Neuron (in vitro differentiated cells): ENCODE results near the gene SLCO3A1.

Source experiments
- H2AFZ ChIP-seq: one replicate; pipeline ENCODE4 v1.6.1; 2013; ENCODE audit warnings: low read depth, mild to moderate bottlenecking, inconsistent platforms, low read length, moderate library complexity
- H3K27me3 ChIP-seq: one replicate; pipeline ENCODE4 v1.6.1; 2013; ENCODE audit warnings: low read length; ENCODE audit not compliant: insufficient read depth
- H3K36me3 ChIP-seq: one replicate; pipeline ENCODE4 v1.6.1; 2013; ENCODE audit warnings: low read length; ENCODE audit not compliant: insufficient read depth
- H3K4me1 ChIP-seq: one replicate; pipeline ENCODE4 v1.6.1; 2013; ENCODE audit warnings: low read length; ENCODE audit not compliant: insufficient read depth
- H3K4me3 ChIP-seq: 2 replicates; pipeline ENCODE4 v1.5.1; 2013; ENCODE audit warnings: mild to moderate bottlenecking, low read length, moderate library complexity
- H3K9me3 ChIP-seq: one replicate; pipeline ENCODE4 v1.6.1; 2013; ENCODE audit warnings: low read length

The SLCO3A1 gene

DNA sequence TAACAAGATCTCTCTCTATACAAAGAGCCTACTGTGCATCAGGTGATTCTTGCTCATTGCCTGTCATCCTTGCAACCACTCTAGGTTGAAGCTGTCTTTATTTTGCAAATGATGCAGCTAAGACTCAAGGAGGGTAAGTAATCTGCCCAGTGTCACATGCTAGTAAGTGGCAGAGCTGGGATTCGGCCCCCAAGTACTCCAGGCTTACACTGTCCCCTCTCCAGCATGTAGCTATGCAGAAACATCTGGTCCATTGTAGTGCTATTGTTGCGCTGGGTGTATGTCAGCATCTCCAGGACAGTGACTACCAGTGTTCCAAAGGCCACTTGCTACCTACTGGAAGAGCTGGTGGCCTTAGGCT is 248.9 kb downstream of the SLCO3A1 start:
- Histone ChIP-seq H3K4me1 (peaks cover 4% of the 10 kb centered on the region), H3K9me3 (no peaks in the 10 kb centered on the region), H3K4me3 (no peak overlapping the region), H3K27me3 (no peaks in the 10 kb centered on the region), H2AFZ (no peak overlapping the region), H3K36me3 (no peaks in the 10 kb centered on the region)

DNA sequence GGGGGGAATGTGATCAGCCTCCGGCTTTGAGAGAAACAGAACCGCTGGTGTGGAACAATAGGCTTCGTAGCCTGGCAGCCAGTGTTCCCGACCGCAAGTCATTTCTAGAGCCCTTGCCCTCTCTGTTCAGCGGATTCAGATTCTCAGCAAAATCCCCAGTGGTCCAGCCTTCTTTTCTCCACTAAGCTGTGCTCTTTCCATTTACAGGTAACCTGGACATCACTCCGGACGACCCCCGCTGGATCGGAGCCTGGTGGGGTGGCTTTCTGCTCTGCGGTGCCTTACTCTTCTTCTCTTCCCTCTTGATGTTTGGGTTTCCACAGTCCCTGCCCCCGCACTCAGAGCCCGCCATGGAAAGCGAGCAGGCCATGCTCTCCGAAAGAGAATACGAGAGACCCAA is 250.6 kb downstream of the SLCO3A1 start:
- H3K9me3 ChIP-seq = no peaks in the 10 kb centered on the region
- H3K4me3 ChIP-seq = no peak overlapping the region
- H2AFZ ChIP-seq = no peak overlapping the region
- H3K36me3 ChIP-seq = no peaks in the 10 kb centered on the region
- peaks cover 2% of the 10 kb centered on the region for H3K27me3 ChIP-seq
- no peaks in the 10 kb centered on the region for H3K4me1 ChIP-seq

GRCh38 chr15:92105611-92106010 is 252.1 kb downstream of the SLCO3A1 start:
- no peaks in the 10 kb centered on the region for H3K9me3 ChIP-seq
- H2AFZ ChIP-seq = no peak overlapping the region
- no peaks in the 10 kb centered on the region for H3K36me3 ChIP-seq
- H3K27me3 ChIP-seq = peaks cover 2% of the 10 kb centered on the region
- no peak overlapping the region for H3K4me3 ChIP-seq
- no peaks in the 10 kb centered on the region for H3K4me1 ChIP-seq

- no peak overlapping the region for H3K4me3 ChIP-seq
- peaks cover 5% of the 10 kb centered on the region for H3K27me3 ChIP-seq
- no peaks in the 10 kb centered on the region for H3K4me1 ChIP-seq
- H2AFZ ChIP-seq = no peak overlapping the region
- H3K9me3 ChIP-seq = no peaks in the 10 kb centered on the region
- H3K36me3 ChIP-seq = no peaks in the 10 kb centered on the region
Observed at GRCh38 chr15:92107510-92107909, 254.0 kb downstream of the SLCO3A1 start.

GRCh38 chr15:92109191-92109873 is 255.8 kb downstream of the SLCO3A1 start:
- Histone ChIP-seq H3K4me1 (no peaks in the 10 kb centered on the region), H2AFZ (no peak overlapping the region), H3K36me3 (no peaks in the 10 kb centered on the region)

GRCh38 chr15:92111291-92111690 is 257.8 kb downstream of the SLCO3A1 start:
- Histone ChIP-seq H3K4me1 (no peaks in the 10 kb centered on the region), H3K27me3 (peaks cover 5% of the 10 kb centered on the region), H2AFZ (no peak overlapping the region), H3K4me3 (no peak overlapping the region), H3K36me3 (no peaks in the 10 kb centered on the region), H3K9me3 (no peaks in the 10 kb centered on the region)

More at GRCh38 chr15:92109191-92109873, 255.8 kb downstream of the SLCO3A1 start:
- H3K27me3 ChIP-seq = peaks cover 5% of the 10 kb centered on the region
- no peak overlapping the region for H3K4me3 ChIP-seq
- H3K9me3 ChIP-seq = no peaks in the 10 kb centered on the region

DNA sequence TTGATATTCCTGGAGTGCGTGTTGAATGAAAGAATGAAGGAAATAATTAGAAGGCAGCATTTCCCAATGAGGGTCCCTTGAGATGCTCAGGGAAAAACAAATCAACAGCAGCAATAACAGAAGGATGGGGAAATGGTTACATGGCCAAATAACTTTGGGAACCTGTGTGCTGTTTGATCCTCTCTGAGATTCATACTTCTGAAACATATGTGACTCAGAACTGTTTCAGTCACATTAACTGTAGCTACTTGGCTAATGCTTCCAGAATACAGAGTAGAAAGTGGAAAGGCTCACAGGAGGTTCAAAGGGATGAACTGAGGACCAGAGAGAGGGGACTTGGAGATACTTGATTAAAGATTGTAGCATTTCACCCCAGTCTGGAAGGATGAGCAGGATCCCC is 258.2 kb downstream of the SLCO3A1 start:
- Histone ChIP-seq H3K9me3 (no peaks in the 10 kb centered on the region), H3K27me3 (peaks cover 5% of the 10 kb centered on the region), H2AFZ (no peak overlapping the region), H3K4me1 (no peaks in the 10 kb centered on the region), H3K36me3 (no peaks in the 10 kb centered on the region), H3K4me3 (no peak overlapping the region)

DNA sequence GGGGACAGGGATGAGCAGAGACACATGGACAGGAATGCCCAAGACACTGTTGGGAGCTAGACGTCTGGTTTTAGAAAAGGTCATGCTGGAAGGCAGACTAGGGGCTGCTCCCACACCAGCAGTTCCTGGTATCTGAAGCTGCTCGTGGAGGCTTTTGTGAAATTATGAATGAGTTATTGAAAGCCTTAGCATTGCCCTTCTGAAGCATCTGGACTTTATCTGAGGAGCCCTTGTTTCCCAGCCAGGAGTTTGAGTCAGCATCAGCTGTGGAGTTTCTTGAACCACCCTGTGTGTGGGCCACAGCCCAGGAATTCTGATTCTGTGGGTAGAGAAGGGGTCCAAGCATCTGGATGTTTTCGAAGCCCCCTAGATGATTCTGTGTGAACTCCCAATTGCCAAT is 258.7 kb downstream of the SLCO3A1 start:
- Histone ChIP-seq H3K4me1 (no peaks in the 10 kb centered on the region), H3K4me3 (no peak overlapping the region), H2AFZ (no peak overlapping the region), H3K36me3 (no peaks in the 10 kb centered on the region), H3K9me3 (no peaks in the 10 kb centered on the region), H3K27me3 (peaks cover 5% of the 10 kb centered on the region)

- Histone ChIP-seq H3K4me3 (no peak overlapping the region), H3K27me3 (peaks cover 5% of the 10 kb centered on the region), H3K36me3 (no peaks in the 10 kb centered on the region)
Observed at GRCh38 chr15:92112711-92113110, 259.2 kb downstream of the SLCO3A1 start.

DNA sequence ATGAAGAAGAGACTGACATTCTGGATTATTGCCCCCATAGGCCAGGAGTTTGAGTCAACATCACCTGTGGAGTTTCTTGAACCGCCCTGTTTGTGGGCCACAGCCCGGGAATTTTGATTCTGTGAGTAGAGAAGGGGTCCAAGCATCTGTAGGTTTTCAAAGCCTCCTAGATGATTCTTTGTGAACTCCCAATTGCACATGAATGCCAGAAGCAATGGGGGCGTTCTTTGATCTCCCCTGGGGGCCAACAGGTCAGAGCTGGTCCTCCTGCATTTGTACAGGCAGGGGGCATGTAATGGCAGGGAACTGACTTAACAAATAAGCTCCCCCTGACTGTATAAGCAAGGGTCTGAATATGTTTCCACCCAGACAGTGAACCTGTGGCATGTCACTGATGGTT is 260.3 kb downstream of the SLCO3A1 start:
- no peak overlapping the region for H3K4me3 ChIP-seq
- no peak overlapping the region for H2AFZ ChIP-seq
- H3K4me1 ChIP-seq = no peaks in the 10 kb centered on the region
- H3K27me3 ChIP-seq = peaks cover 3% of the 10 kb centered on the region
- no peaks in the 10 kb centered on the region for H3K9me3 ChIP-seq
- H3K36me3 ChIP-seq = no peaks in the 10 kb centered on the region

More at GRCh38 chr15:92112711-92113110, 259.2 kb downstream of the SLCO3A1 start:
- Histone ChIP-seq H3K4me1 (no peaks in the 10 kb centered on the region), H2AFZ (no peak overlapping the region), H3K9me3 (no peaks in the 10 kb centered on the region)

- peaks cover 3% of the 10 kb centered on the region for H3K27me3 ChIP-seq
- H3K4me3 ChIP-seq = no peak overlapping the region
- no peaks in the 10 kb centered on the region for H3K36me3 ChIP-seq
- no peak overlapping the region for H2AFZ ChIP-seq
- H3K4me1 ChIP-seq = no peaks in the 10 kb centered on the region
- no peaks in the 10 kb centered on the region for H3K9me3 ChIP-seq
Observed at GRCh38 chr15:92115834-92116233, 262.3 kb downstream of the SLCO3A1 start.

DNA sequence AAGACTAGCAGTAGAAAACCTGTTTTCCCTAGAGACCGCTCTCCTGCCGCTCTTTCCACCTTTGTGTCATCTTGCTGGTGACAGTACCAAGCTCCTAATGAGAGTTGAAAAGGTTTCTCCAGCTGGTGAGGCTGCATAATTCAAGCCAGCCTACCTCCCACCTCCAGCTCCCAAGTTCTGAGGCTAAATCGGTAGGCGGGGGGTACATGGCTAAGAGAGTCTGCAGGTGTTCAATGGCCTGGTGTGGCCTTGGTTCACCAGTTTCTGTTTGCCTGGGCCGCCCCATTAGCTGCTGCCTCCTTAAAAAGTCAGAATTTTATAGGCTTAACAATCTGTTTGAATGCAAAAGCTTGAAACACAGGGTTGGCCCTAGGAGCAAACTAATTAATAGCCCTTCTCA is 262.8 kb downstream of the SLCO3A1 start:
- no peaks in the 10 kb centered on the region for H3K4me1 ChIP-seq
- no peak overlapping the region for H3K4me3 ChIP-seq
- H3K27me3 ChIP-seq = peaks cover 3% of the 10 kb centered on the region
- no peak overlapping the region for H2AFZ ChIP-seq
- no peaks in the 10 kb centered on the region for H3K9me3 ChIP-seq
- no peaks in the 10 kb centered on the region for H3K36me3 ChIP-seq

- no peak overlapping the region for H2AFZ ChIP-seq
- no peak overlapping the region for H3K4me3 ChIP-seq
Observed at GRCh38 chr15:92117261-92117731, 263.8 kb downstream of the SLCO3A1 start.

More at GRCh38 chr15:92117261-92117731, 263.8 kb downstream of the SLCO3A1 start:
- no peaks in the 10 kb centered on the region for H3K36me3 ChIP-seq
- H3K9me3 ChIP-seq = no peaks in the 10 kb centered on the region
- no peaks in the 10 kb centered on the region for H3K4me1 ChIP-seq
- H3K27me3 ChIP-seq = no peaks in the 10 kb centered on the region
